ENCODE measurements around the gene PPP1R3E. TPM values are rescaled to one million over a fixed set of nuclear protein-coding genes. Genes with fewer than 3 reads are reported as not detected.

PPP1R3E gene
- total and polyA plus RNA-seq, 11 donors = 2.1 to 11.4 (median 5.6) TPM

GRCh38 chr14:23252420-23253333 lies 50.0 kb downstream of the PPP1R3E start:
- H3K4me3 ChIP-seq = no peak overlapping the region
- WGBS, 4 donors = 54 to 62% (median 61%) methylated on average over 4 of the region's 4 CpGs

GRCh38 chr14:23252006-23252405 lies 50.7 kb downstream of the PPP1R3E start:
- H3K27me3 ChIP-seq = peaks cover 0 to 10% (median 0%) of the 10 kb centered on the region in 9 donors
- ATAC-seq (no peak), DNase-seq (no peak)
- intact Hi-C loops (cut with DNase I) = no loop called here
- no peak overlapping the region for H3K27ac ChIP-seq
- no peaks in the 10 kb centered on the region for H3K9me3 ChIP-seq
- H3K4me1 ChIP-seq = no peaks in the 10 kb centered on the region
- no peak overlapping the region for H3K4me3 ChIP-seq
- H3K36me3 ChIP-seq = no peaks in the 10 kb centered on the region
- TF ChIP-seq POLR2A (IDR thresholded peaks at IDR 0.05) (no peak), CTCF (IDR thresholded peaks at IDR 0.05) (no peak)
- WGBS, 4 donors = 32 to 56% (median 47%) methylated on average over 3 of the region's 3 CpGs

More at GRCh38 chr14:23252420-23253333, 50.0 kb downstream of the PPP1R3E start:
- no peaks in the 10 kb centered on the region for H3K9me3 ChIP-seq
- ATAC-seq (no peak), DNase-seq (no peak)
- H3K36me3 ChIP-seq = no peaks in the 10 kb centered on the region
- peaks cover 0 to 10% (median 0%) of the 10 kb centered on the region in 9 donors for H3K27me3 ChIP-seq
- no peaks in the 10 kb centered on the region for H3K4me1 ChIP-seq
- intact Hi-C loops (cut with DNase I) = no loop called here
- TF ChIP-seq POLR2A (IDR thresholded peaks at IDR 0.05) (no peak), CTCF (IDR thresholded peaks at IDR 0.05) (no peak)
- H3K27ac ChIP-seq = no peak overlapping the region

- Histone ChIP-seq H3K4me1 (no peaks in the 10 kb centered on the region), H3K9me3 (no peaks in the 10 kb centered on the region), H3K36me3 (no peaks in the 10 kb centered on the region), H3K27me3 (peaks cover 0 to 10% (median 0%) of the 10 kb centered on the region in 9 donors), H3K4me3 (no peak overlapping the region), H3K27ac (no peak overlapping the region)
- ATAC-seq (no peak), DNase-seq (no peak)
- intact Hi-C loops (cut with DNase I) = no loop called here
- WGBS, 4 donors = 84 to 86% (median 86%) methylated on average over 6 of the region's 6 CpGs
- TF ChIP-seq POLR2A (IDR thresholded peaks at IDR 0.05) = no peak
- TF ChIP-seq CTCF (IDR thresholded peaks at IDR 0.05) = no peak
Measured at GRCh38 chr14:23249824-23250223, 52.8 kb downstream of the PPP1R3E start.

GRCh38 chr14:23248601-23249000 lies 54.1 kb downstream of the PPP1R3E start:
- no peak for TF ChIP-seq CTCF (IDR thresholded peaks at IDR 0.05)
- no peak for TF ChIP-seq POLR2A (IDR thresholded peaks at IDR 0.05)
- intact Hi-C loops (cut with DNase I) = no loop called here

More at GRCh38 chr14:23248601-23249000, 54.1 kb downstream of the PPP1R3E start:
- no peaks in the 10 kb centered on the region for H3K4me1 ChIP-seq
- DNase-seq (no peak), ATAC-seq (no peak)
- WGBS, 4 donors = 91 to 94% (median 92%) methylated on average over 7 of the region's 7 CpGs
- H3K9me3 ChIP-seq = no peaks in the 10 kb centered on the region
- no peak overlapping the region for H3K27ac ChIP-seq
- H3K27me3 ChIP-seq = peaks cover 0 to 10% (median 0%) of the 10 kb centered on the region in 9 donors
- no peaks in the 10 kb centered on the region for H3K36me3 ChIP-seq
- H3K4me3 ChIP-seq = no peak overlapping the region

Measured in heart left ventricle (tissue), 16 donors.